Raji (cell line): ENCODE measurements around the gene OR10AD1.

ENCODE experiments used
- POLR2A ChIP-seq: IDR thresholded peaks from 2 replicates; pipeline ENCODE4 v1.6.1; 2011; ENCODE audit warnings: low read depth, low read length, control low read depth; ENCODE audit not compliant: insufficient read depth

Gene OR10AD1, protein sequence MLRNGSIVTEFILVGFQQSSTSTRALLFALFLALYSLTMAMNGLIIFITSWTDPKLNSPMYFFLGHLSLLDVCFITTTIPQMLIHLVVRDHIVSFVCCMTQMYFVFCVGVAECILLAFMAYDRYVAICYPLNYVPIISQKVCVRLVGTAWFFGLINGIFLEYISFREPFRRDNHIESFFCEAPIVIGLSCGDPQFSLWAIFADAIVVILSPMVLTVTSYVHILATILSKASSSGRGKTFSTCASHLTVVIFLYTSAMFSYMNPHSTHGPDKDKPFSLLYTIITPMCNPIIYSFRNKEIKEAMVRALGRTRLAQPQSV

GRCh38 chr12:48203192-48203591 lies at the start of gene OR10AD1:
OR10AD1 (minus strand) TSS chr12:48203292; CDS start chr12:48203292, 0 bp downstream.
- TF ChIP-seq POLR2A = no peak

- TF ChIP-seq POLR2A = no peak
Measured at GRCh38 chr12:48247181-48247966, 44.3 kb upstream of the OR10AD1 start.

DNA sequence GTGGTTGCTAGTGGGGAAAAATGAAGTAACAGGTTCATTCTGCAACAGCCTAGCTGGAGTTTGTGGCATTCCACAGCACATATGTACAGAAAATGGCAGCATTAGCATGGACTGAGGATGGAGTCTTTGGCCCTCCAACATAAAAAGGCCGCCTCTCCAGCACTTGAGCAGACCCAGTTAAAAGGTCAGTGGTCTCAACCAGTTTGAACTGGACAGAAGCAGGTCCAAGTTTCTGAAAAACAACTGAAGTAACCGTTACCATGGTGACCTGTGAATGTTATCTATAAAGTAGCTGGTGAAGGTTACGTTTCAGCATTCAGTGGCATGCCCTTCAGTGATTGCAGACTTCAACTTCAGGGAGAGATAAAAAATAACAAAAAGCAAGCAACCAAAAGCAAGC lies 34.1 kb upstream of the OR10AD1 start:
- TF ChIP-seq POLR2A = no peak

GRCh38 chr12:48235796-48236333 lies 32.8 kb upstream of the OR10AD1 start:
- TF ChIP-seq POLR2A = no peak

DNA sequence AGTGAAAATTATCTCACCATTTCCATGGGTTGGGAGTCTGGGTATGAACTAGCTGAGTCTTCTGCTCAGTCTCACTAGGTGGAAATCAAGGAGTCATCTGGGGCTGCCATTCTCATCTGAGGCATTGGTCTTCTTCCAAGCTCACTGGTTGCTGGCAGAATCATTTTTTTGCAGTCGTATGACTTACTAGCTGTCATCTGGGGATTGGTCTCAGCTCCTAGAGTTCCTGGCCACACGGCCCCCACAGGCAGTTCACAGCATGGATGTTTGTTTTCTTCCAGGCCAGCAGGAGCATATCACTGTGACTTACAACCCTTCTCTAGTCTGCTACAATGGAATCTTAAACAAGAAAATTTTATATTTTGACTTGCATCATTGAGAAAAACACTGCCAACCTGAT lies 18.6 kb upstream of the OR10AD1 start:
- TF ChIP-seq POLR2A = no peak

DNA sequence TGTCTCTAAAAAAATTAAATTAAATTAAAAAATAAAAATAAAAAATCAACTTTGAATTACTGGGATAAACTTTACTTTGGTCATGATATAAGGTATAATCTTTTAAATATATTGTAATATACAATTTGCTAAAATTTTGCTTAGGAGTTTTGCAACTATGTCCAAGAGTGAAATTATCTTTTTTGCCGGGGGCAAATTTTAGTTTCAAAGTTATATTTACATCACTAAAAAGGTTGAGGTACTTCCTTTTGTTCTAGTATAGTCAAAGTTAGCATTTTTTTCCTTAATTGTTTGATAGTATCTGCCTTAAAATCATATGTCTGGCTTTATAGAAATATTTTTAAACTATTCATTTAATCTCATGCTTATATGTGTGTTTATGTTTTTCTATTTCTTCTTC lies 17.6 kb upstream of the OR10AD1 start:
- no peak for TF ChIP-seq POLR2A

GRCh38 chr12:48219631-48220030 lies 16.5 kb upstream of the OR10AD1 start:
- no peak for TF ChIP-seq POLR2A

GRCh38 chr12:48216785-48217184 lies 13.7 kb upstream of the OR10AD1 start:
- no peak for TF ChIP-seq POLR2A

GRCh38 chr12:48202766-48203165 lies 326 bp downstream of the OR10AD1 start:
- TF ChIP-seq POLR2A = no peak

GRCh38 chr12:48201516-48201915 lies 1.6 kb downstream of the OR10AD1 start:
- no peak for TF ChIP-seq POLR2A

GRCh38 chr12:48201091-48201490 lies 2.0 kb downstream of the OR10AD1 start:
- no peak for TF ChIP-seq POLR2A

GRCh38 chr12:48199774-48200221 lies 3.3 kb downstream of the OR10AD1 start:
- no peak for TF ChIP-seq POLR2A

DNA sequence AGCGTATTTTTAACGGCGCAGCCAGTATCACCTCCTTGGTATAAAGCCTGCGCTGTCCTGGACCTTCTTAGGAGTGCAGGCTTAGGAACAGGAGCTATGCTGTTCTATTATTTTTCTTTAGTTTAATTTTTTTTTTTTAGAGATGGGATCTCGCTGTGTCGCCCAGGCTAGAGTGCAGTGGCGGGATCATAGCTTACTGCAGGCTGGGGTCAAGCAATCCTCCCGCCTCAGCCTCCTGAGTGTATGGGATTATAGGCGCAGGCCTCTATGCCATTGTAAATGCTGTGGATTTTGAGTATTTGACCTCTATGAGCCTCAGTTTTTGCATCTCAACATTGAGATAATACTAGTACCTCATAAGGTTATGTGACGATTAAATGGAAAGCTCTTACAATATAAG lies 4.1 kb downstream of the OR10AD1 start:
- TF ChIP-seq POLR2A = no peak

DNA sequence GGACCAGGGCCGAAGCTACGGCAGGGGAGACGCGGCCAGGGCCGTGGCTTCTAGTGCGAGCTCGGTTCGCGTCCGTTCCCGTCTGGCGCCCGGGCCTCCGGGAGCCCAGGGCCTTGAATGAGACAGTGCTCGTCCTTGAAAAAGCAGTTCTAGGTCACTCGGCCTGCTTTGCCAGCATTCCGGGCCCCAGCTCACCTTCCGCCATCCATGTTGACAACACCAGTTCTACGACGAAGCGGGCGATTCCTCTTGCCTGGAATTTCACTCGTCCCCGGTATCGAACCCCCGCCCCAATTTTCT lies 4.5 kb downstream of the OR10AD1 start:
- TF ChIP-seq POLR2A = no peak

- 0 out of 2 replicates have a peak, but pooled peaks have one; percentile 14 for TF ChIP-seq POLR2A
Measured at GRCh38 chr12:48197971-48198671, 5.0 kb downstream of the OR10AD1 start.
